GM13977 (cell line): ENCODE results near the gene VARS1.

Experiments
- DNase-seq: peaks from one replicate; pipeline ENCODE4 v3.0.0; 2012; ENCODE audit warnings: low spot score
- in situ Hi-C: fragments of 300-500 bp; cut with MboI; formaldehyde crosslinking; loops from one replicate; pipeline ENCODE4 v1.12.0; 2022; ENCODE audit warnings: low sequenced_read_pairs, low pct_unique_long_range_greater_than_20kb, mixed read lengths, inconsistent platforms; ENCODE audit not compliant: unreplicated experiment
- TF ChIP-seq, protein P1 (sequence below): IDR thresholded peaks from 2 replicates; pipeline ENCODE4 v1.5.1; 2012; ENCODE audit warnings: mild to moderate bottlenecking, control low read depth; ENCODE audit not compliant: insufficient read depth; ENCODE audit errors: extremely low read depth, missing control alignments

The VARS1 gene

DNA sequence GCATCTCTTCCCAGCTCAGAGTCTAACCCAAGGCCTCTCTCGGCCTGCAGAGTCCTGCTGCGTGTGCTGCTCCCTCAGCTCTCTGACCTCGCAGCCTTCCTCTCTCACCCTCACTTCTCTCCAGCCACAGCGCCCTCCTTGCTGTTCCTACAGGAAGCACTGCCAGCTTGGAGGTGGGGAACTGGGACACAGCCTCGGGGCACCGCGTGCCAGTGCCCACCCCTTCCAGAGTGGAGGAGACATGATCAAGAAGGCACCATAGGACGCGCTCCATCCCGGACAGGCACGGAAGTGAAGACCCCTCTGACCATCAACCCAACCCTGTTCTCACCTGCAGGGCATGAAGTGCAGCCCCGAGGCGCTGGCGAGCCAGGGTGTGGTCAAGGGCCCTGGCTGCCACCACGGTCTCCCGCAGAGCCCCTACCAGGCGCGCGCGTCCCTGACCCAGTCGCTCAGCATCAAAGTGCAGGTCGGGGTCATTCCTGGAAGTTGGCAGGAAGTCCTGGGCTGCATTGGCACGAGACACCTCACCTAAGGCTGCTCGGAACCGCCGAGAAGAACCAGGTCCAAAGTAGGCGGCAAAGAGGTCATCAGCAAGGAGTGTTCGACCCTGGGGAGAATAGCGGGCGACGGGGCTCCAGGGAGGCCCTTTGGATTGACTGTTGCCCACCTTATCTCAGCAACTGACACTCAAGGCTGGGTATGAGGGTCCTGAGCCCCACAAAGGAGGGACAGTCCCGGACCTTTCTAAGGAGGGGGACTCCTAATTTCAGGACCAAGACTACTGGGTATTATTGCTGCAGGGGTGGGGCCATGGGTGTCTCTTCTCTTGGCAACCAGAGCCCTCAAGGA, 19.7 kb downstream of the VARS1 start:
- TF ChIP-seq, protein P1, sequence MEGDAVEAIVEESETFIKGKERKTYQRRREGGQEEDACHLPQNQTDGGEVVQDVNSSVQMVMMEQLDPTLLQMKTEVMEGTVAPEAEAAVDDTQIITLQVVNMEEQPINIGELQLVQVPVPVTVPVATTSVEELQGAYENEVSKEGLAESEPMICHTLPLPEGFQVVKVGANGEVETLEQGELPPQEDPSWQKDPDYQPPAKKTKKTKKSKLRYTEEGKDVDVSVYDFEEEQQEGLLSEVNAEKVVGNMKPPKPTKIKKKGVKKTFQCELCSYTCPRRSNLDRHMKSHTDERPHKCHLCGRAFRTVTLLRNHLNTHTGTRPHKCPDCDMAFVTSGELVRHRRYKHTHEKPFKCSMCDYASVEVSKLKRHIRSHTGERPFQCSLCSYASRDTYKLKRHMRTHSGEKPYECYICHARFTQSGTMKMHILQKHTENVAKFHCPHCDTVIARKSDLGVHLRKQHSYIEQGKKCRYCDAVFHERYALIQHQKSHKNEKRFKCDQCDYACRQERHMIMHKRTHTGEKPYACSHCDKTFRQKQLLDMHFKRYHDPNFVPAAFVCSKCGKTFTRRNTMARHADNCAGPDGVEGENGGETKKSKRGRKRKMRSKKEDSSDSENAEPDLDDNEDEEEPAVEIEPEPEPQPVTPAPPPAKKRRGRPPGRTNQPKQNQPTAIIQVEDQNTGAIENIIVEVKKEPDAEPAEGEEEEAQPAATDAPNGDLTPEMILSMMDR: no peak
- in situ Hi-C loops: no loop called here
- no peak for DNase-seq

DNA sequence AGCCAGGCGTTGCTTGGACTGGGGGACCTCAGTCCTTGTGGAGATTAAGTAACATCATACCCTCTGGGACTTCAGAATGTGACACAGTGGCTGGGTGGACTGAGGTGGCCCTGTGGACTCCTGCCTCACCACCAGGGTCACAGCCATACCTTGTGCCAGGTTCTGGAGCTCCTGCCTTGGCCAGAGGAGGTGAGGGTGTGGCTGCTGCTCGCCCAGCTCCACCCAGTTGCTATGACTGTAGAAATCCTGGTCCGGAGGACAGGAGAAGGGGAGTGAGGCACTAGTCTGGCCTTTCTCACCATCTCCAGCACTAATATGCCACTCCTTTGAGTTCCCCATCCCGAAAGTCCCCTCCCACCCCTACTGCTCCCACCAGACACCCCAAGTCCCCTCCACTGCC, 20.4 kb downstream of the VARS1 start:
- in situ Hi-C loops: no loop called here
- no peak for DNase-seq
- TF ChIP-seq, protein P1: no peak

DNA sequence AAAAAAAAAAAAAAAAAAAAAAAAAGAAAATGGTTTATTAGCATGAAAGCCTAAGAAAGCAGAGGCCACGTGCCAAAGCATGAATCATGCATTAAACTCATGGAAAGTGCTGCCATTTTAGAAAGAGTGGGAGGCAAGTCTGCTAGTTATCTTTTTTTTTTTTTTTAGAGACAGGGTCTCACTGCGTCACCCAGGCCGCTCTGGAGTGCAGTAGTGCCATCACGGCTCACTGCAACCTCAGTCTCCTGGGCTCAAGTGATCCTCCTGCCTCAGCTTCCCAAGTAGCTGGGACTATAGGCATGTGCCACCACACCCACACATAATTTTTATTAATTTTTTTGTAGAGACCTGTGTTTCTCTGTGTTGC, 23.6 kb downstream of the VARS1 start:
- DNase-seq: no peak
- in situ Hi-C loops: no loop called here
- TF ChIP-seq, protein P1: no peak

DNA sequence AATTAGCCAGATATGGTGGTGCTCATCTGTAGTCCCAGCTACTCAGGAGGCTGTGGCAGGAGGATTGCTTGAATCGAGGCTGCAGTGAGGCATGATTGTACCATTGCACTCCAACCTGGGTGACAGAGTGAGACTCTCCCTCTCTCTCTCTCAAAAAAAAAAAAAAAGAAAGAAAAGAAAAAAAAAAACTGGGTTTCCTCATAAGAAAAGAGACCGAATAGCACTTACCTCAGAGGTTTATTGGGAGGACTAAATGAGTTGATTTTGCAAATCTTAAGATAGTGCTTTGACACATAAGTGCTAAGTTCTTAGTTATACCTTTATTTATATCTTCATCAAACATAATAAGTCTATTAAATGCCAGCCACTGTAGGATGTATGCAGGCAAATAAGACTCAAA, 24.7 kb downstream of the VARS1 start:
- DNase-seq: no peak
- TF ChIP-seq, protein P1: no peak
- in situ Hi-C loops: no loop called here

DNA sequence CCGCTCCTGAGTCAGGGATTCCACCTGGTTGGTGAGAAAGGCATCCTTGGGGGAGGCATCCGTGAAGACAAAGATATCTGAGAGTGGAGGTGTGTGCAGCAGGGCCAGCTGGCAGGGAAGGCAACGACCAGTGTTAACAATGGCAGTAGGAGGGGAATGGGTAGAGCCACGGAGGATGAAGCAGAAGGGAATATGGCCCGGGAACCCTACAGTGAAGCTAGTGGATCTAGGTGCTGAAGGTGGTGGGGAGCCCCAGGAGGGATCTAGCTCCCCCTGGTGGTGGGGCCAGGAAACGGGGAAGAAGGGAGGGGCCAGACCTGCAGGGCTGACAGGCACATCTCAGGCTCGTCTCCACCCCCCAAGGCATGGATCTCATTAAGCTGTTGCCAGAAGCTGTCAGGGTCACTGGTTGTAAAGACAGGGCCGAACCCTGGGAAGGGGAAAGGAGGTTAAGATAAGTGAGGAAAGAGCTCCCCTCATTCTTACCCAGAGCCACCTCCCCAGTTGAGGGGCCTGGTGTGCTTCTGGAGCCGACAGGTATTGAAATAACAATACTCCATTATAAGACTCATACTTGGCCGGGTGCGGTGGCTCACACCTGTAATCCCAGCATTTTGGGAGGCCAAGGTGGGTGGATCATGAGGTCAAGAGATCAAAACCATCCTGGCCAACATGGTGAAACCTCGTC, 25.7 kb downstream of the VARS1 start:
- in situ Hi-C loops: no loop called here
- TF ChIP-seq, protein P1: peak; percentile 90
- peak; percentile 93 for DNase-seq

DNA sequence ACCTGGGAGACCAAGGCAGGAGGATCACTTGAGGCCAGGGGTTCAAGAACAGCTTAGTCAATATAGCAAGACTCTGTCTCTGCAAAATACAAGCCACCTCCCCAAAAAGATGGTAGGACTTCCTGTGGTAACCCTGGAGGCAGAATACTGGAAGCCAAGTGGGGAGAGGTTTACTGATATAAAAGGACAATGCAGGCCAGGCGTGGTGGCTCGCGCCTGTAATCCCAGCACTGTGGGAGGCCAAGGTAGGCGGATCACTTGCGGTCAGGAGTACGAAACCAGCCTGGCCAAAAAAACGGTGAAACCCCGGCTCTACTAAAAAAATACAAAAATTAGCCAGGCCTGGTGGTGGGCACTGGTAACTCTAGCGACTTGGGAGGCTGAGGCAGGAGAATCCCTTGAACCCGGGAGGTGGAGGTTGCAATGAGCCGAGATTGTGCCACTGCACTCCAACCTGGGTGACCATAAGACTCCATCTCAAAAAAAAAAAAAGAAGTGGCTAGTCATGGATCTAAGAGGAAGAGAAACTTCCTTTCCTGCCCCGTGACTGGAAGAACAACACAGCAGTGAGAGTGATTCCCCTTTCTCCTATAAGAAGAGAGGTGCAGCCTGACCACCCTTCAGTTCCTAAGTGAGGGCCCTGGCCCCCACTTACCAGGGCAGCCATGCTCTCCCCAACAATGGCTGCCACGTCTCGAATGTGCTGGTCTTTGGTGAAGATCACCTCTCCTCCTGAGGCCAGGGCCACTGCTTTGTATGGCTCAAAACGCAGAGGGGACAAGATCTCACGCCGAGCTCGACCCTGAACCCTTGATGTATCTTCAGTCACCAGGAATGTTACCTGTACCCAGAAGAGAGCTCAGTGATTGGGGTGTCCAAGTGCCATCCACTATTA, 26.9 kb downstream of the VARS1 start:
- in situ Hi-C loops: no loop called here
- DNase-seq: no peak

More for the DNA sequence above, 26.9 kb downstream of the VARS1 start:
- TF ChIP-seq, protein P1: no peak
